ENCODE results near the gene IGFLR1. TPM values are rescaled to one million over a fixed set of nuclear protein-coding genes. Genes with fewer than 3 reads are reported as not detected.

IGFLR1 gene
- polyA plus RNA-seq, 3 donors: 80.5 to 144 (median 119) TPM

GRCh38 chr19:35715981-35716800 lies 26.1 kb downstream of the IGFLR1 start:
- Mint-ChIP-seq H3K4me3 (peak overlapping the region; percentile 95 to 99), H3K27ac (peak overlapping the region; percentile 77 to 93 (median 85)), H3K4me1 (peaks cover 30% of the 10 kb centered on the region), H3K27me3 (ENCODE audit: low read depth in 3 of 3) (peaks cover 4 to 6% (median 6%) of the 10 kb centered on the region in 3 donors), H3K36me3 (peaks cover 8 to 11% of the 10 kb centered on the region in 2 donors), H3K9me3 (no peaks in the 10 kb centered on the region)
- Histone ChIP-seq H3K27me3 (ENCODE audit: control insufficient read depth in 2 of 2, insufficient read depth in 2 of 2, low read length in 2 of 2) (no peaks in the 10 kb centered on the region), H2AFZ (ENCODE audit: insufficient read depth, low read depth, low read length, poor library complexity, severe bottlenecking) (peak overlapping the region; percentile 98), H3K4me1 (ENCODE audit: control insufficient read depth in 1 of 2, insufficient read depth in 2 of 2, low read length in 2 of 2) (peaks cover 23 to 37% of the 10 kb centered on the region in 2 donors), H3K36me3 (replicated peaks in 1 of 2; ENCODE audit: control insufficient read depth in 1 of 2, insufficient read depth in 2 of 2, low read length in 2 of 2) (peaks cover 10 to 18% of the 10 kb centered on the region in 2 donors), H3K9me3 (replicated peaks in 1 of 2; ENCODE audit: control insufficient read depth in 1 of 2, insufficient read depth in 1 of 2, low read length in 2 of 2) (no peaks in the 10 kb centered on the region), H3K9ac (ENCODE audit: insufficient read depth, low read length, poor library complexity, severe bottlenecking) (peak overlapping the region; percentile 72), H3K79me2 (ENCODE audit: insufficient read depth, low read length) (peaks cover 29% of the 10 kb centered on the region), H4K20me1 (ENCODE audit: insufficient read depth, low read length) (peaks cover 20% of the 10 kb centered on the region), H3K4me2 (replicated peaks; ENCODE audit: extremely low read depth, low read length, poor library complexity, severe bottlenecking) (peak overlapping the region; percentile 96), H3K27ac (ENCODE audit: low read depth in 1 of 2, low read length in 2 of 2) (peak overlapping the region; percentile 15 to 79), H3K4me3 (replicated peaks in 1 of 3; ENCODE audit: low read depth in 2 of 3, low read length in 3 of 3) (peak overlapping the region; percentile 71 to 91 (median 78))
- WGBS (ENCODE audit: insufficient coverage): under 1% methylated on average over 47 of the region's 52 CpGs
- TF ChIP-seq CTCF (IDR thresholded peaks at IDR 0.05): no peak
- no peak for DNase-seq
- intact Hi-C loops (cut with micrococcal nuclease): loop anchor here (1.0 to 5.0 kb wide), 5 partner anchors 22 to 205 kb away; partner anchors contain the start of genes RBM42 (in 1 of the 2) and TMEM147 (in 1 of the 2)

GRCh38 chr19:35715355-35715809 lies 26.9 kb downstream of the IGFLR1 start:
- no peaks in the 10 kb centered on the region for H3K27me3 ChIP-seq (ENCODE audit: control insufficient read depth in 2 of 2, insufficient read depth in 2 of 2, low read length in 2 of 2)
- H3K36me3 ChIP-seq (replicated peaks in 1 of 2; ENCODE audit: control insufficient read depth in 1 of 2, insufficient read depth in 2 of 2, low read length in 2 of 2): peaks cover 4 to 11% of the 10 kb centered on the region in 2 donors
- WGBS (ENCODE audit: insufficient coverage): 87% methylated on average over 4 of the region's 7 CpGs
- intact Hi-C loops (cut with micrococcal nuclease): loop anchor here in 1 of 2 donors (5.0 kb wide), 2 partner anchors 88 to 168 kb away; partner anchors contain the start of genes RBM42 and TMEM147
- Mint-ChIP-seq H3K4me1 (peaks cover 30% of the 10 kb centered on the region), H3K27me3 (ENCODE audit: low read depth in 3 of 3) (peaks cover 5 to 6% (median 6%) of the 10 kb centered on the region in 3 donors), H3K27ac (no peak overlapping the region), H3K9me3 (no peaks in the 10 kb centered on the region), H3K36me3 (peaks cover 4 to 5% of the 10 kb centered on the region in 2 donors), H3K4me3 (peak overlapping the region in 1 of 2 donors; percentile 99)
- peaks cover 20% of the 10 kb centered on the region for H4K20me1 ChIP-seq (ENCODE audit: insufficient read depth, low read length)
- peak overlapping the region; percentile 72 for H3K9ac ChIP-seq (ENCODE audit: insufficient read depth, low read length, poor library complexity, severe bottlenecking)
- no peak overlapping the region for H3K27ac ChIP-seq (ENCODE audit: low read depth in 1 of 2, low read length in 2 of 2)
- H3K4me1 ChIP-seq (ENCODE audit: control insufficient read depth in 1 of 2, insufficient read depth in 2 of 2, low read length in 2 of 2): peaks cover 23 to 37% of the 10 kb centered on the region in 2 donors
- TF ChIP-seq CTCF (IDR thresholded peaks at IDR 0.05): no peak
- peak overlapping the region; percentile 98 for H2AFZ ChIP-seq (ENCODE audit: insufficient read depth, low read depth, low read length, poor library complexity, severe bottlenecking)
- H3K79me2 ChIP-seq (ENCODE audit: insufficient read depth, low read length): peaks cover 24% of the 10 kb centered on the region
- H3K4me3 ChIP-seq (replicated peaks in 1 of 3; ENCODE audit: low read depth in 2 of 3, low read length in 3 of 3): peak overlapping the region in 1 of 3 experiments; percentile 91
- DNase-seq: peak in 1 of 3 donors; percentile 3
- H3K9me3 ChIP-seq (replicated peaks in 1 of 2; ENCODE audit: control insufficient read depth in 1 of 2, insufficient read depth in 1 of 2, low read length in 2 of 2): no peaks in the 10 kb centered on the region
- H3K4me2 ChIP-seq (replicated peaks; ENCODE audit: extremely low read depth, low read length, poor library complexity, severe bottlenecking): peak overlapping the region; percentile 96
